Measurements from ENCODE around the gene TMEM178B.

DNA sequence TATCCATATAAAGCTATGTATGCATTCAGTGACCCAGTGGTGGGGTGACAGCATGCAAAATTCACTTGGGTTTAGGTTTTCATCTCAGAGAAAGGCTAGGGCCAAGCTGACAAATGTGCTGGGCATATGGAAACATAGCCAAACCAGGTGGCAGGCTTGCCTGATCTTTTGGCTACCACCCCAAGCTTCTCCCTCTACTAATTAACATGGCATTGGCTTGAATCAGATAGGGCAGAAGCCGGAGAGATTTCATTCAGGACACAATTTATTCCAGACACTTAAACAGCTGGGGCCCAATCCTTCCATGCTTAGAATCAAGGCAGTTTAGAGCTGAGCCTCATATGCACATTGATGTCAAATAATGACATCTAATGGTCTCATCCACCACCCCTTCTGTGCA, 381.9 kb downstream of the TMEM178B start:
- TF ChIP-seq HMGA1 (CRISPR knock-in tag; conservative IDR thresholded peaks at IDR 0.05) (no peak), ZBTB1 (CRISPR knock-in tag; IDR thresholded peaks at IDR 0.05; ENCODE audit: borderline replicate concordance) (no peak)

Measured in HepG2 (cell line).